ENCODE measurements around the gene C20orf173. TPM values are rescaled to one million over a fixed set of nuclear protein-coding genes. Genes with fewer than 3 reads are reported as not detected.

Gene C20orf173
- total RNA-seq, 1 donor from 2014 or later = not detected

DNA sequence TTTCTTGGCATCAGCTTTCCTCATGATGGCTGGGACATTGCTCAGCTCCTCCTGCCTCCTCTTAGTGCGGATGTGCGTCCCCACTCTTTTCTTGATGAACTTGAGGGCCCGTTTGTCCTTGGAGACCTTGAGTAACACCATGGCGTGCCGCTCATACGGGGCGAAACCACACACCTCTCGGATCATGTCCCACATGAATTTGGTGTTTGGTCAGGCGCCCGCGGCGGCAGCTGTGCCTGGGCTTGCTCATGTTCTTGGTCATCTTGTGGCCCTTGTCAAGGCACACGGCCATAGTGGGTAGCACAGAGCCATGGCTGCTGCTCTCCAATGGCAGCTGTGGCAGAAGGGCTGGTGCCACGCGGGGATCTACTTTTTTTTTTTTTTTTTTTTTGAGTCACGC lies 15.0 kb upstream of the C20orf173 start:
- H3K36me3 ChIP-seq (ENCODE audit: insufficient read depth, low read length) = peaks cover 20% of the 10 kb centered on the region
- H2AFZ ChIP-seq (ENCODE audit: low read depth, low read length) = no peak overlapping the region
- H3K4me3 Mint-ChIP-seq (ENCODE audit: unreplicated experiment) = no peak overlapping the region
- H3K4me1 Mint-ChIP-seq (ENCODE audit: low read depth, unreplicated experiment) = peaks cover 2% of the 10 kb centered on the region
- no peak overlapping the region for H3K27ac ChIP-seq (ENCODE audit: low read depth, low read length)
- no peaks in the 10 kb centered on the region for H3K27me3 ChIP-seq (ENCODE audit: insufficient read depth, low read length)
- no peaks in the 10 kb centered on the region for H3K9me3 Mint-ChIP-seq (ENCODE audit: unreplicated experiment)
- no peak for DNase-seq (ENCODE audit: low read depth)
- no peak overlapping the region for H3K27ac Mint-ChIP-seq (ENCODE audit: unreplicated experiment)
- H3K9ac ChIP-seq (ENCODE audit: low read length) = no peak overlapping the region
- no peaks in the 10 kb centered on the region for H3K27me3 Mint-ChIP-seq (ENCODE audit: low read depth, unreplicated experiment)
- H3K79me2 ChIP-seq (ENCODE audit: insufficient read depth, low read length) = peaks cover 10% of the 10 kb centered on the region
- TF ChIP-seq EZH2 (IDR thresholded peaks at IDR 0.05; ENCODE audit: insufficient read depth, low read length) = no peak
- TF ChIP-seq, protein P1, sequence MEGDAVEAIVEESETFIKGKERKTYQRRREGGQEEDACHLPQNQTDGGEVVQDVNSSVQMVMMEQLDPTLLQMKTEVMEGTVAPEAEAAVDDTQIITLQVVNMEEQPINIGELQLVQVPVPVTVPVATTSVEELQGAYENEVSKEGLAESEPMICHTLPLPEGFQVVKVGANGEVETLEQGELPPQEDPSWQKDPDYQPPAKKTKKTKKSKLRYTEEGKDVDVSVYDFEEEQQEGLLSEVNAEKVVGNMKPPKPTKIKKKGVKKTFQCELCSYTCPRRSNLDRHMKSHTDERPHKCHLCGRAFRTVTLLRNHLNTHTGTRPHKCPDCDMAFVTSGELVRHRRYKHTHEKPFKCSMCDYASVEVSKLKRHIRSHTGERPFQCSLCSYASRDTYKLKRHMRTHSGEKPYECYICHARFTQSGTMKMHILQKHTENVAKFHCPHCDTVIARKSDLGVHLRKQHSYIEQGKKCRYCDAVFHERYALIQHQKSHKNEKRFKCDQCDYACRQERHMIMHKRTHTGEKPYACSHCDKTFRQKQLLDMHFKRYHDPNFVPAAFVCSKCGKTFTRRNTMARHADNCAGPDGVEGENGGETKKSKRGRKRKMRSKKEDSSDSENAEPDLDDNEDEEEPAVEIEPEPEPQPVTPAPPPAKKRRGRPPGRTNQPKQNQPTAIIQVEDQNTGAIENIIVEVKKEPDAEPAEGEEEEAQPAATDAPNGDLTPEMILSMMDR (IDR thresholded peaks at IDR 0.05; ENCODE audit: insufficient read depth, low read depth, low read length) = no peak
- no peak overlapping the region for H3K4me3 ChIP-seq (ENCODE audit: insufficient read depth, low read depth, low read length)
- peaks cover 11% of the 10 kb centered on the region for H3K4me1 ChIP-seq (ENCODE audit: insufficient read depth, low read length)
- no peak for FAIRE-seq
- H3K9me3 ChIP-seq (ENCODE audit: insufficient read depth, low read depth, low read length) = no peaks in the 10 kb centered on the region
- no peaks in the 10 kb centered on the region for H4K20me1 ChIP-seq (ENCODE audit: insufficient read depth, low read length)
- peaks cover 16% of the 10 kb centered on the region for H3K36me3 Mint-ChIP-seq (ENCODE audit: low read depth, unreplicated experiment)
- H3K4me2 ChIP-seq (ENCODE audit: low read length) = no peak overlapping the region

DNA sequence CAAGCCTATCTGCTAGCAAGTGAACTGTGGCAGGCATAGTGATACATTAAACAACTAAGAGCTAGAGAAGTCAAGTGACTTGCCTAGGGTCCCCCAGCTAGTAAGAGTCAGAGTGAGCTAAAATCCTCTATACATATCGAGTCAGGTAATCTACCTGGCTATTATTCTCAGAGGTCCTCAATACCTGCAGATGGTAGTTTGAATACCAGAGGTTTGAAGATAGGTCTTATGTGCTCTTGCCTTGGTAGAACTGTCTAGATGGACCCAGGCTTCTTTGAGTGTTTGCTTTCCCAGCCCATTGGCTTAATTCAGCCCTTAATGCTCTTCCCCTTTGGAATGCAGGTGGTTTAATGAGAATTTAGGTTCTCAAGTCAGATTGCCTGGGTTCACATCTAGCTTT lies 13.5 kb upstream of the C20orf173 start:
- Histone ChIP-seq H4K20me1 (ENCODE audit: insufficient read depth, low read length) (no peaks in the 10 kb centered on the region), H2AFZ (ENCODE audit: low read depth, low read length) (no peak overlapping the region), H3K27me3 (ENCODE audit: insufficient read depth, low read length) (no peaks in the 10 kb centered on the region), H3K36me3 (ENCODE audit: insufficient read depth, low read length) (peaks cover 9% of the 10 kb centered on the region), H3K27ac (ENCODE audit: low read depth, low read length) (no peak overlapping the region), H3K4me3 (ENCODE audit: insufficient read depth, low read depth, low read length) (peak overlapping the region; percentile 89), H3K79me2 (ENCODE audit: insufficient read depth, low read length) (peaks cover 10% of the 10 kb centered on the region), H3K9ac (ENCODE audit: low read length) (no peak overlapping the region), H3K9me3 (ENCODE audit: insufficient read depth, low read depth, low read length) (no peaks in the 10 kb centered on the region), H3K4me1 (ENCODE audit: insufficient read depth, low read length) (peaks cover 11% of the 10 kb centered on the region), H3K4me2 (ENCODE audit: low read length) (peak overlapping the region; percentile 91)
- H3K4me3 Mint-ChIP-seq (ENCODE audit: unreplicated experiment) = peak overlapping the region; percentile 94
- no peaks in the 10 kb centered on the region for H3K27me3 Mint-ChIP-seq (ENCODE audit: low read depth, unreplicated experiment)
- no peak for FAIRE-seq
- peaks cover 2% of the 10 kb centered on the region for H3K4me1 Mint-ChIP-seq (ENCODE audit: low read depth, unreplicated experiment)
- TF ChIP-seq, protein P1 (IDR thresholded peaks at IDR 0.05; ENCODE audit: insufficient read depth, low read depth, low read length) = no peak
- TF ChIP-seq EZH2 (IDR thresholded peaks at IDR 0.05; ENCODE audit: insufficient read depth, low read length) = no peak
- DNase-seq (ENCODE audit: low read depth) = no peak
- no peaks in the 10 kb centered on the region for H3K9me3 Mint-ChIP-seq (ENCODE audit: unreplicated experiment)
- H3K27ac Mint-ChIP-seq (ENCODE audit: unreplicated experiment) = peak overlapping the region; percentile 59
- H3K36me3 Mint-ChIP-seq (ENCODE audit: low read depth, unreplicated experiment) = peaks cover 12% of the 10 kb centered on the region

DNA sequence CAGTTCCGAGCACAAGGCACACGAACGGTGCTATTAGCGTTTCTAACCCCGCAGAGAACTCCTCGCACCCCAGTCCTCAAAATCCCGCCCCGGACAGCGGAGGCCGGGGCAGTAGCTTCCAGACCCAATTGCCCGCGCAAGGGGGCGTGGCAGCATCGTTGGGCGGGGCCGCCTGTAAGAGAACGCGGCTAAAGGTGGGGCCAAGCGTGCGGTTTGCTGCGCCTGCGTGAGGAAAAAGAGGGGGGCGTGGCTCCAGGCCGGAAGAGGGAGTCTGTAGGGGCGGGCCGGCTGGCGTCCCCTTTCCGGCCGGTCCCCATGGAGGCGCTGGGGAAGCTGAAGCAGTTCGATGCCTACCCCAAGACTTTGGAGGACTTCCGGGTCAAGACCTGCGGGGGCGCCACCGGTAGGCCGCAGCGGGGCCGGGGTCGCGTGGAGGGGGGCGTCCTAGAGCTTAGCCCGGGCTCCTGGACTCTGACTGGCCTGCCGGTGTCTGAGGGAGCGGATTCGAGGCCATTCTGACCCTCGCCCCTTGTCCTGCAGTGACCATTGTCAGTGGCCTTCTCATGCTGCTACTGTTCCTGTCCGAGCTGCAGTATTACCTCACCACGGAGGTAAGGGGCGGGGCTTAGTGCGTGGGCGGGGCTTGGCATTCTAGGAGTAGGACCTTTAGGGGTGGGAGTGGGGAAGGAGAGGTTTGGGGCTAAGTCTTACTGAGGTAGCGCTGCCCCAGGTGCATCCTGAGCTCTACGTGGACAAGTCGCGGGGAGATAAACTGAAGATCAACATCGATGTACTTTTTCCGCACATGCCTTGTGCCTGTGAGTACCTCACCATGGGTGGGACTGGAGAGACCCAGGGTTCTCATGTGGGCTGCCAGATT lies 12.6 kb upstream of the C20orf173 start, which contains the start of gene ERGIC3:
ERGIC3 (plus strand) TSS at position 296 of the 880 bp plus-strand sequence; CDS start at position 316, 20 bp downstream.
- Histone ChIP-seq H3K4me3 (ENCODE audit: insufficient read depth, low read depth, low read length) (peak within 1 kb of the TSS; percentile 89), H2AFZ (ENCODE audit: low read depth, low read length) (peak within 1 kb of the TSS; percentile 84), H4K20me1 (ENCODE audit: insufficient read depth, low read length) (no peaks in the 10 kb centered on the region), H3K4me2 (ENCODE audit: low read length) (peak within 1 kb of the TSS; percentile 91), H3K27me3 (ENCODE audit: insufficient read depth, low read length) (no peaks in the 10 kb centered on the region), H3K4me1 (ENCODE audit: insufficient read depth, low read length) (peaks cover 11% of the 10 kb centered on the region), H3K36me3 (ENCODE audit: insufficient read depth, low read length) (peaks cover 6% of the 10 kb centered on the region), H3K79me2 (ENCODE audit: insufficient read depth, low read length) (peaks cover 10% of the 10 kb centered on the region), H3K9ac (ENCODE audit: low read length) (peak within 1 kb of the TSS; percentile 87), H3K27ac (ENCODE audit: low read depth, low read length) (peak within 1 kb of the TSS; percentile 60), H3K9me3 (ENCODE audit: insufficient read depth, low read depth, low read length) (no peaks in the 10 kb centered on the region)
- Mint-ChIP-seq H3K4me1 (ENCODE audit: low read depth, unreplicated experiment) (peaks cover 2% of the 10 kb centered on the region), H3K27me3 (ENCODE audit: low read depth, unreplicated experiment) (no peaks in the 10 kb centered on the region), H3K9me3 (ENCODE audit: unreplicated experiment) (no peaks in the 10 kb centered on the region), H3K27ac (ENCODE audit: unreplicated experiment) (peak within 1 kb of the TSS; percentile 78), H3K4me3 (ENCODE audit: unreplicated experiment) (peak within 1 kb of the TSS; percentile 94), H3K36me3 (ENCODE audit: low read depth, unreplicated experiment) (peaks cover 10% of the 10 kb centered on the region)
- TF ChIP-seq, protein P1 (IDR thresholded peaks at IDR 0.05; ENCODE audit: insufficient read depth, low read depth, low read length) = no peak
- no peak for TF ChIP-seq EZH2 (IDR thresholded peaks at IDR 0.05; ENCODE audit: insufficient read depth, low read length)
- peak; percentile 83 for DNase-seq (ENCODE audit: low read depth)
- FAIRE-seq = no peak

All from astrocyte (in vitro differentiated cells and primary cell).